Stimulated activated effector memory CD8-positive, alpha-beta T cell treated with anti-CD3 and anti-CD28 coated beads, Interleukin-12 subunit alpha, Interleukin-12 subunit beta, amount 100 ng/mL, for 72 hours (primary cell): Measurements from ENCODE around the gene CDH15.

Source experiments
- ATAC-seq: fragments of 150-1000 bp; cut with Tn5 transposase; 2 replicates; pipeline ENCODE4 v1.10.0; 2021
- DNase-seq, 2 donors: peaks; one replicate each; pipeline ENCODE4 v3.0.0; 2021 to 2022; ENCODE audit warnings: low spot score in 2 of 2
- H3K27ac Mint-ChIP-seq: one replicate; pipeline ENCODE4 v1.8.0; 2022; ENCODE audit warnings: mild to moderate bottlenecking, mixed read lengths
- H3K36me3 Mint-ChIP-seq: one replicate; pipeline ENCODE4 v1.8.0; 2022; ENCODE audit warnings: mild to moderate bottlenecking, mixed read lengths
- H3K4me1 Mint-ChIP-seq: one replicate; pipeline ENCODE4 v1.8.0; 2022; ENCODE audit warnings: mixed read lengths
- H3K4me3 Mint-ChIP-seq: one replicate; pipeline ENCODE4 v1.8.0; 2022; ENCODE audit warnings: mild to moderate bottlenecking, mixed read lengths
- H3K9me3 Mint-ChIP-seq: one replicate; pipeline ENCODE4 v1.8.0; 2022; ENCODE audit warnings: mixed read lengths

The CDH15 gene

DNA sequence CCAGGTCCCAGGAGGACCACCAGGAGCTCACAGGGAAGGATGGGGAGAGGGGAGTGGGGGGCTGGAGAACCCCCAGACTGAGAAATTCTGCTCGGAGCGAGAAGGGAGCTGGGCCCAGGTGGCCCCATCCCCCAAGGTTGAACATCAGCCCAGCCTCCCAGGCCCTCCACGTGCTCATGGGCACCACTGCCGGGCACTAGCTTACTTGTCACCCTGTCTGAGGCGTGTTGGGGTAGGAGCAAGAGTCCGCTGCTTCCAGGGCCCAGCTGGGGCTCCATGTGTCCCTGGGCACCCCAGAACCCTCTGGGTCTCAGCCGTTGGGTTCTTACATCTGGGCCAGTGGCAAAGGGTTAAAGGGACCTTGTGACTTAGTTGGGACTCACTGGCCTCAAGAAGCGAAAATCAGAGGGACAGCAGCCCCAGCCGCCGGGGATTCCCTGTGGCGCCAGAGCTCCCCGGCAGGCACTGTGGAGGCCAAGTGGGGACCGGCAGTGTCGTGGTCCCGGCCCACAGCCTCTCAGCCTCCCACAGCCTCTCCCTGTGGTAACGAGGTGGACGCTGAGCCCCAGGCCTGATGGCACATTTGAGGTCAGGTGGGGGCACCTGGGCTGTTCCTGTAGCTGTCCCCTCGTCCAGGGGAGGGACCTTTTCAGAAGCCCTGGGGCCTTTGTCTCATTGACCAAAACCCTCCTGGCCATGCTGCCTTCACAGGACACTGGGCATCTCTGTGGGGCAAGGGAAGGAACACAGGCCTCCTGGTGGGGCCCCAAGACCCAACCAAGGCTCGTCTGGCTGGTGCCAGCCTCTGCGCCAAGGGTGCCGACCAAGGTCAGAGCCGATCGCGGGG lies 33.7 kb upstream of the CDH15 start:
- H3K36me3 Mint-ChIP-seq, result peaks cover 44% of the 10 kb centered on the region
- no peaks in the 10 kb centered on the region for H3K4me1 Mint-ChIP-seq
- no peak for DNase-seq
- no peak overlapping the region for H3K4me3 Mint-ChIP-seq
- ATAC-seq, result no peak
- no peak overlapping the region for H3K27ac Mint-ChIP-seq
- H3K9me3 Mint-ChIP-seq, result no peaks in the 10 kb centered on the region

DNA sequence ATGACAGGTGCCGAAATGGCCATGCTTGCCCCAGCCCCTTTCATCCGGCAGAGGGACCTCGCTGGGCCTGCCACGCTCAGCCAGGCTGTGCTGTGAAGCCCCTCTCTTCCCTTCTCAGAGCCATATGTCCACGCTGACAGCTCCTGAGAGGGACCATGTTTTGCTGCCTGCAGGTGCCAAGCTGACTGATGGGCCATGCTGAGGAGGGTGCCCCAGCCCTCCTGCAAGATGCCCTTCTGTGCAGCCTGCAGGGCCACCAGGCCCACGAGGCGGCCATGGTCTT lies 33.1 kb upstream of the CDH15 start:
- H3K4me3 Mint-ChIP-seq, result no peak overlapping the region
- H3K4me1 Mint-ChIP-seq, result no peaks in the 10 kb centered on the region
- no peaks in the 10 kb centered on the region for H3K9me3 Mint-ChIP-seq
- H3K36me3 Mint-ChIP-seq, result peaks cover 44% of the 10 kb centered on the region
- DNase-seq, result no peak
- no peak for ATAC-seq
- no peak overlapping the region for H3K27ac Mint-ChIP-seq

GRCh38 chr16:89138843-89139520 lies 32.6 kb upstream of the CDH15 start:
- peaks cover 40% of the 10 kb centered on the region for H3K36me3 Mint-ChIP-seq
- H3K27ac Mint-ChIP-seq, result no peak overlapping the region
- H3K4me3 Mint-ChIP-seq, result no peak overlapping the region
- H3K9me3 Mint-ChIP-seq, result no peaks in the 10 kb centered on the region
- peaks cover 2% of the 10 kb centered on the region for H3K4me1 Mint-ChIP-seq
- ATAC-seq, result no peak
- DNase-seq, result no peak

DNA sequence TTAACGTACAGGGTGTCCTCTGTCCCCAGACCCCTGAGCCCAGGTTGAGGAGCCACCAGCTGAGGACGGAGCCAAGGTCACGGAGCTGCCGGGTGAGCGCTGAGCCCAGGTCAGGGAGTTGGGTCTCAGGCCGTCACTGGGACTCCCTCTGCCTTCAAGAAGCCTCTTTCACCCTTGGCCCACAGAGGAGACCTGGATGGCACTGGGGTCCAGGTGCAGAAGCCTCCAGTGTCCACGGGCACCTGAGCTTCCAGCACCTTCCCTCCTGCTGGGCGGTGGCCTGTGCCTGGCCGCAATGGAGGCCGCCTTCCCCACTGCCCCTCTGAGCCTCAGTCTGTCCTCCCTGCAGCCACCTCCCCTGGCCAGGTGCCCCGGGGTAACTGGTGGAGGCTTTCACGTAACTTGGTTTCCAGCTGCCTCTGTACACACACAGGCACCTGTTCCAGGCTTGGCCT lies 31.6 kb upstream of the CDH15 start:
- no peak for ATAC-seq
- peaks cover 30% of the 10 kb centered on the region for H3K36me3 Mint-ChIP-seq

GRCh38 chr16:89140401-89140800 lies 31.1 kb upstream of the CDH15 start:
- peaks cover 5% of the 10 kb centered on the region for H3K4me1 Mint-ChIP-seq
- H3K27ac Mint-ChIP-seq, result no peak overlapping the region
- ATAC-seq (no peak), DNase-seq (no peak)
- peaks cover 26% of the 10 kb centered on the region for H3K36me3 Mint-ChIP-seq
- no peaks in the 10 kb centered on the region for H3K9me3 Mint-ChIP-seq
- no peak overlapping the region for H3K4me3 Mint-ChIP-seq

More for the DNA sequence above, 31.6 kb upstream of the CDH15 start:
- no peak for DNase-seq
- H3K27ac Mint-ChIP-seq, result no peak overlapping the region
- H3K4me3 Mint-ChIP-seq, result no peak overlapping the region
- peaks cover 5% of the 10 kb centered on the region for H3K4me1 Mint-ChIP-seq
- no peaks in the 10 kb centered on the region for H3K9me3 Mint-ChIP-seq

- Mint-ChIP-seq H3K36me3 (peaks cover 23% of the 10 kb centered on the region), H3K4me3 (no peak overlapping the region), H3K9me3 (no peaks in the 10 kb centered on the region), H3K4me1 (peaks cover 5% of the 10 kb centered on the region), H3K27ac (no peak overlapping the region)
- ATAC-seq (no peak), DNase-seq (no peak)
Measured at GRCh38 chr16:89140981-89141883, 30.3 kb upstream of the CDH15 start.

DNA sequence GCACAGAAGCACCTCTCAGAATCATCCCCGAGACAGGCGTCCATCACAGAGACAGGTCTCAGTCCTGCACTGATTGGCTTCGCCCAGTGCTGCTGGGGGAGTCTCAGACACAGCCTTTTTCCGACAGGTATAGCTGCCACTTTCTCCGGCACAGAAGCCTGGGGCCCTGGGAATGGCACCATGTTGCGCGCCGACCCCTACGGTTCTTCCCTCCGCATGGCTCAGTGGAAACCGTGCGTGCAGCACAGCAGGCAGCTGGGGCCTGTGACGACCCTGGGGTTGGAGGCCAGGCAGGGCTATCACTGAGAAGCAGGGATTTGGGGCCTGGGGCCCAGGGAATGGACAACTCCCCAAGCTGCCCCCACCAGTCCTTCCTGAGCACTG lies 29.7 kb upstream of the CDH15 start:
- Mint-ChIP-seq H3K9me3 (no peaks in the 10 kb centered on the region), H3K4me1 (peaks cover 5% of the 10 kb centered on the region), H3K4me3 (no peak overlapping the region), H3K36me3 (peaks cover 30% of the 10 kb centered on the region), H3K27ac (no peak overlapping the region)
- DNase-seq, result no peak
- no peak for ATAC-seq

DNA sequence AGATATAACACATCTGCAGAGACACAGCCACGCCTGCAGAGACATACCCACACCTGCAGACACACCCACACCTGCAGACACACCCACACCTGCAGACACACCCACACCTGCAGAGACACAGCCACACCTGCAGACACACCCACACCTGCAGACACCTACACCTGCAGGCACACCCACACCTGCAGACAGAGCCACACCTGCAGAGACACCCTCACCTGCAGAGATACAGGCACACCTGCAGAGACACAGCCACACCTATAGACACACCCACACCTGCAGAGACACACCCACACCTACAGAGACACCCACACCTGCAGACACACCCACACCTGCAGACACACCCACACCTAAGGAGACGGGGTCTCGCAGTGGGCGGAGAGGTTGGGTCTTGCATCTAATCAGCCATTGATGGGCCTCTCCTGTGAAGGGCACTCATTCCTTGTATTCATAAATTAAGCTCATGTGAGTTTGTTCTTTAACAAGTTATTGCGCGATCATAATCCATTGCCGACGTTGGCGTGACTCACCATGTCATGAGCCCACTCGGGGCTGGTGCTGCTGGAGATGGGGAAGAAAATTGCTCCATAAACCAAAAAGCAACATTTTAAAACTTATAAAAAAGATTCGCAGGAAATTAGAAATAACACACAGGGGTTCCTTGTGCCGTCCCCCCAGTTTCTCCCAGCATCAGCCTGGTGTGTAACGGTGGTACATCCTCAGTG lies 28.9 kb upstream of the CDH15 start:
- Mint-ChIP-seq H3K4me3 (no peak overlapping the region), H3K9me3 (no peaks in the 10 kb centered on the region), H3K36me3 (peaks cover 31% of the 10 kb centered on the region), H3K4me1 (peaks cover 5% of the 10 kb centered on the region), H3K27ac (no peak overlapping the region)
- no peak for DNase-seq
- no peak for ATAC-seq

DNA sequence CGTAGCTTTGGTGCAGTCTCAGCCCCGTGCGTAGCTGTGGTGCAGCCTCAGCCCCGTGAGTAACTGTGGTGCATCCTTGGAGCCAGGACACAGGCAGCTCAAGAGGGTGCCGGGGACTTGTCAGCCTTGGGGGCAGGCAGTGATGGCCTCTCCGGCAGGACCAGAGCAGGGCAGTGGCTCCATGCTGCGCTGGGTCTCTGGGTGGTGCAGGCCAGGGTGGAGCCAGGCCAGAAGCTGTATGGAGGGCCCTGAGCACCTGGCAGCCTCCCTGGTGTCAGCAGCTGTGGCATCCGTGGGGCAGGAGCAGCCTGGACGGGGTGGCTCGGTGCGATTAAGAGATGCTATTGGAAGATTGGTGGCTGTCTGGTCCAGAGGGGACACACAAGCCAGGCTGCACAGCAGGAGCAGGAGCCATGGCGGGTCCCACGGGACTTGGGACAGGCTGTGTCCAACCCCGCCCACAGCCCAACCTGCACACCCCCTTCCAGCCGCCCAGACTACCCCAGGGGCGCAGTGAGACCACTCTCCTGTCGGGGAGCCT lies 28.3 kb upstream of the CDH15 start:
- no peak for ATAC-seq
- no peaks in the 10 kb centered on the region for H3K9me3 Mint-ChIP-seq

GRCh38 chr16:89143911-89144675 lies 27.5 kb upstream of the CDH15 start:
- DNase-seq, result no peak
- Mint-ChIP-seq H3K9me3 (no peaks in the 10 kb centered on the region), H3K4me1 (peaks cover 5% of the 10 kb centered on the region), H3K4me3 (no peak overlapping the region), H3K27ac (peak overlapping the region; percentile 43), H3K36me3 (peaks cover 42% of the 10 kb centered on the region)
- ATAC-seq, result no peak

More for the DNA sequence above, 28.3 kb upstream of the CDH15 start:
- H3K27ac Mint-ChIP-seq, result peak overlapping the region; percentile 43
- H3K36me3 Mint-ChIP-seq, result peaks cover 38% of the 10 kb centered on the region
- peaks cover 5% of the 10 kb centered on the region for H3K4me1 Mint-ChIP-seq
- no peak for DNase-seq
- no peak overlapping the region for H3K4me3 Mint-ChIP-seq

GRCh38 chr16:89144681-89145080 lies 26.9 kb upstream of the CDH15 start:
- H3K27ac Mint-ChIP-seq, result no peak overlapping the region
- ATAC-seq (no peak), DNase-seq (no peak)

DNA sequence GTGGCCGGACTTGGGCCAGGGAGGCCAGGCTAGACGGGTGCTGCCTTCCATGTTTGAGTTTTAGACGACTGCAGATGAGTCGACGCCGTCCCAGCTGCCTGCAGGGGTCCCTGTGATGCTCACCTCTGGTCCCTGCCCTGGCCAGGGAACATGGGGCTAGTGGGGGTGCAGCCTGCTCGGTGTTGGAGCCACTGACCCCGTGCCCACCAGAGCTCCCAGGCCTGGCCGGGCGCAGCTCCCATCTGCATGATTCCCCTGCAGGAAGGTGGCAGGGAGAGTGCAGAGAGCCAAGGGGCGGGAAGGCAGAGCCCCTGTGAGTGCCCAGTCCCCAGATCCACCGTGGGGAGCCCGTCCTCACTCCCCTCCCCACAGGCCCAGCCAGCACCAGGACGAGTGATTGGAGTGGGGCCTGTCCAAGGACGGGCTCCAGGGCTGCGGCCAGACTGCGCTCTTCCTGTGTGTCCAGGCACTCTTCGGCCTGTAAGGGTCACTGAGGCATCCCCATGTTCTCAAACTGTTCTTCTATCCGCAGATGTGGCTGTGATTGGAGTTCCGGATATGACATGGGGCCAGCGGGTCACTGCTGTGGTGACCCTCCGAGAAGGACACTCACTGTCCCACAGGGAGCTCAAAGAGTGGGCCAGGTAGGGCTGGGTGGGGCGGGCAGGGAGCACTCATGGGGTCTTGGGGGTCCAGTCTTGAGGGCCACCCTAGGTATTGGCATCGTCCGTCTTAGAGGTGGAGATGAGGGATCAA lies 26.0 kb upstream of the CDH15 start:
- Mint-ChIP-seq H3K27ac (no peak overlapping the region), H3K36me3 (peaks cover 41% of the 10 kb centered on the region), H3K4me3 (no peak overlapping the region), H3K9me3 (no peaks in the 10 kb centered on the region), H3K4me1 (peaks cover 5% of the 10 kb centered on the region)
- no peak for ATAC-seq
- DNase-seq, result no peak

More at GRCh38 chr16:89144681-89145080, 26.9 kb upstream of the CDH15 start:
- Mint-ChIP-seq H3K36me3 (peaks cover 43% of the 10 kb centered on the region), H3K9me3 (no peaks in the 10 kb centered on the region), H3K4me1 (peaks cover 5% of the 10 kb centered on the region), H3K4me3 (no peak overlapping the region)

DNA sequence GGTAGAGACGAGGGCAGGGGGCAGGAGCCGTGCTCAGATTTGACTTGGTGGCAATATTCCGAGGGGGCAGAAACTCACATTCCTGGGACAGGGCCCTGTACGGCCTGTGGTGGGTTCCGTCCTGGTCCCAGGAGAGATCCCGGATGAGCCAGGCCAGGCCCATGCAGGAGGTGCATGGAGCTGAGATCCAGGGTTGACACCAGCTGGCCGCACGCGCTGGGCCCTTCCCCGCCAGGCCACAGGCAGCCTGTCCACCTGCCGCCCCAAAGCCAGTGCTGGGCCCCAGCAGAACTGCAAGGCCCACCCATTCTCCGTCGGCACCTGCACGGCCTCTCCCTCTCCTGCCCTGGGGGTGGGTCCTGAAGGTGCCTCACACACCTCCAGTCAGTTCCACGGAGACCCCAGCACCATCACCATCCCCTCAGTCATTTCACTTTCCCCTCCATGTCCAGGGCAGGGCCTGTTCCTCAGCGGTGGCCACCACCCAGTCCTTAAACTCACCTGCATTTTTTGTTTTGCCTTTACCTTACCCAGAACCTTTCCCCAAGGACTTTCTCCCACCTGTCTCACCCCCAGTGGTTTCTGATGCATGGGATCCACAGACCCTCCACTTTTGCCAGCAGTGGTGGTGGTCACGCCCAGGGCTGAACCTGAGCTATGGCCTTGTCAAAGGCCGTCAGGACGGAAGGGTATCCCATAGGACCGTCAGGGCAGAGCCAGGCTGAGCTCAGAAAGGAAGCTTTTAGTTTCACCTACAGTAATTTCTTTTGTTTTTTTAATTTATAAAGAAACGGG lies 25.1 kb upstream of the CDH15 start:
- Mint-ChIP-seq H3K36me3 (peaks cover 38% of the 10 kb centered on the region), H3K4me3 (no peak overlapping the region), H3K9me3 (no peaks in the 10 kb centered on the region), H3K4me1 (peaks cover 5% of the 10 kb centered on the region), H3K27ac (peak overlapping the region; percentile 80)
- no peak for ATAC-seq
- DNase-seq, result no peak
